Renal pelvis (tissue), 12 donors: Measurements from ENCODE around the gene DPCD. TPM values are rescaled to one million over a fixed set of nuclear protein-coding genes. Genes with fewer than 3 reads are reported as not detected.

Experiments used
- DNase-seq: peaks from one replicate; pipeline ENCODE4 v3.0.0-alpha.2; 2013
- long read RNA-seq, 16 experiments: transcript quantifications; one replicate each; lab custom pipeline, GENCODE V29; 2026
- polyA plus RNA-seq, 3 donors: library from polyadenylated mRNA; unstranded; fragments of 120-200 nt; gene quantifications; one replicate each; pipeline ENCODE4 v1.2.1, GENCODE V29; 2013; ENCODE audit not compliant: insufficient read length in 3 of 3

DPCD gene
- 10 to 100 TPM; 44.5 to 47.6 (median 45.6) TPM for polyA plus RNA-seq
- long read RNA-seq, donor 1, transcript DPCD-202 (6 exons, 858 nt): major isoform, 33 of 33 reads
- long read RNA-seq, donor 1, partial matches to known transcripts: 0 of 33 reads
- long read RNA-seq, donor 1, other reads (novel, unspliced or antisense): 0 of 33 reads
- long read RNA-seq, donor 2, transcript DPCD-202 (6 exons, 858 nt): major isoform, 42 of 78 reads
- long read RNA-seq, donor 2, partial matches to known transcripts: 17 of 78 reads
- long read RNA-seq, donor 2, other reads (novel, unspliced or antisense): 19 of 78 reads
- long read RNA-seq, donor 3, transcript DPCD-202 (6 exons, 858 nt): major isoform, 28 of 34 reads
- long read RNA-seq, donor 3, partial matches to known transcripts: 6 of 34 reads
- long read RNA-seq, donor 3, other reads (novel, unspliced or antisense): 0 of 34 reads
- long read RNA-seq, donor 4, transcript DPCD-202 (6 exons, 858 nt): major isoform, 47 of 47 reads
- long read RNA-seq, donor 4, partial matches to known transcripts: 0 of 47 reads
- long read RNA-seq, donor 4, other reads (novel, unspliced or antisense): 0 of 47 reads
- long read RNA-seq, donor 5, transcript DPCD-202 (6 exons, 858 nt): major isoform, 17 of 17 reads
- long read RNA-seq, donor 5, partial matches to known transcripts: 0 of 17 reads
- long read RNA-seq, donor 5, other reads (novel, unspliced or antisense): 0 of 17 reads
- long read RNA-seq, donor 6, transcript DPCD-202 (6 exons, 858 nt): major isoform, 34 of 49 reads
- long read RNA-seq, donor 6, partial matches to known transcripts: 14 of 49 reads
- long read RNA-seq, donor 6, other reads (novel, unspliced or antisense): 0 of 49 reads
- long read RNA-seq, donor 7, transcript DPCD-202 (6 exons, 858 nt): major isoform, 31 of 39 reads
- long read RNA-seq, donor 7, partial matches to known transcripts: 8 of 39 reads
- long read RNA-seq, donor 7, other reads (novel, unspliced or antisense): 0 of 39 reads
- long read RNA-seq, donor 8, partial matches to known transcripts: 0 of 4 reads
- long read RNA-seq, donor 8, other reads (novel, unspliced or antisense): 0 of 4 reads
- long read RNA-seq, donor 9, transcript DPCD-202 (6 exons, 858 nt): major isoform, 45 of 51 reads
- long read RNA-seq, donor 9, partial matches to known transcripts: 0 of 51 reads
- long read RNA-seq, donor 9, other reads (novel, unspliced or antisense): 5 of 51 reads
- long read RNA-seq, donor 10, transcript DPCD-202 (6 exons, 858 nt): major isoform, 34 of 68 reads
- long read RNA-seq, donor 10, partial matches to known transcripts: 22 of 68 reads
- long read RNA-seq, donor 10, other reads (novel, unspliced or antisense): 12 of 68 reads
- long read RNA-seq, donor 11, transcript DPCD-202 (6 exons, 858 nt): major isoform, 21 of 21 reads
- long read RNA-seq, donor 11, partial matches to known transcripts: 0 of 21 reads
- long read RNA-seq, donor 11, other reads (novel, unspliced or antisense): 0 of 21 reads
- long read RNA-seq, donor 12, transcript DPCD-202 (6 exons, 858 nt): major isoform, 35 of 98 reads
- long read RNA-seq, donor 12, partial matches to known transcripts: 26 of 98 reads
- long read RNA-seq, donor 12, other reads (novel, unspliced or antisense): 36 of 98 reads
- long read RNA-seq, donor 13, transcript DPCD-202 (6 exons, 858 nt): major isoform, 25 of 25 reads
- long read RNA-seq, donor 13, partial matches to known transcripts: 0 of 25 reads
- long read RNA-seq, donor 13, other reads (novel, unspliced or antisense): 0 of 25 reads
- long read RNA-seq, donor 14: 0 reads
- long read RNA-seq, donor 15, transcript DPCD-202 (6 exons, 858 nt): major isoform, 31 of 37 reads
- long read RNA-seq, donor 15, partial matches to known transcripts: 5 of 37 reads
- long read RNA-seq, donor 15, other reads (novel, unspliced or antisense): 0 of 37 reads
- long read RNA-seq, donor 16, transcript DPCD-202 (6 exons, 858 nt): major isoform, 36 of 41 reads
- long read RNA-seq, donor 16, partial matches to known transcripts: 5 of 41 reads
- long read RNA-seq, donor 16, other reads (novel, unspliced or antisense): 0 of 41 reads

GRCh38 chr10:101587725-101588653 lies at the start of gene DPCD, which contains the start of gene POLL:
Gene DPCD (plus strand): TSS chr10:101588321. CDS start chr10:101588337, 16 bp downstream.
Gene POLL (minus strand): TSS chr10:101588257. CDS start chr10:101587360, 897 bp downstream.
- peak; percentile 97 for DNase-seq

DNA sequence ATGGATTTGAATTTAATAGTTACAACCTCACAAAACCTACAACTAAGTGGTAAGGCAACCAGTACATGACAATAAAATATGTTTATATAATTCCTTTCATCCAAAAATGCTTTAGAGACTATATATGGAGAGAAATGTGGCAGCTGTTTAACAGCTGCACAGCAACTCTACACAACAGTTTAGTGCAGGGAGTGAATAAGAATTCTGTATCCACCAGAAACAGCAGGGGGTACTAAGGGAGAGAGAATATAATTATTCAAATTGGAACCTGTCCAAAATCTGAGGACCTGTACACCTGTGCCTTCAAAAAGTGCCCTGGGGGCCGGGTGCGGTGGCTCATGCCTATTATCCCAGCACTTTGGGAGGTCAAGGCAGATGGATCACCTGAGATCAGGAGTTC lies 49.7 kb upstream of the DPCD start:
- peak; percentile 33 for DNase-seq

DNA sequence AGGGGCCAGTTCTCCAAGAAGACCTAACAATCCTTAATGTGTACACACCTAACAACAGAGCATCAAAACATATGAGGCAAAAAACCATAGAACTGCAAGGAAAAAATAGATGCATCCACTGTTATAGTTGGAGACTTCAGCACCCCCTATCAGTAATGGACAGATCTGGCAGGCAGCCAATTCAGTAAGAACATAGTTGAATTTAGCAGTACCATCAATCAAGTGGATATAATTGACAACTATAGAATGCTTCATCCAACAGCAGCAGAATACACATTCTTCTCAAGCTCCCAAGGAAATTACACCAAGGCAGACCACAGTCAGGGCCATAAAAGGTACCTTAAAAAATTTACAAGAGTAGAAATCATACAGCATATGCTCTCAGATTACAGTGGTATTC lies 42.2 kb upstream of the DPCD start:
- no peak for DNase-seq

GRCh38 chr10:101550965-101551364 lies 37.2 kb upstream of the DPCD start:
- no peak for DNase-seq

- no peak for DNase-seq
These were observed 35.7 kb upstream of the DPCD start for GRCh38 chr10:101552442-101552841.

- no peak for DNase-seq
These were observed 30.6 kb upstream of the DPCD start for GRCh38 chr10:101557541-101557940.

GRCh38 chr10:101558204-101558603 lies 29.9 kb upstream of the DPCD start:
- DNase-seq: no peak

DNA sequence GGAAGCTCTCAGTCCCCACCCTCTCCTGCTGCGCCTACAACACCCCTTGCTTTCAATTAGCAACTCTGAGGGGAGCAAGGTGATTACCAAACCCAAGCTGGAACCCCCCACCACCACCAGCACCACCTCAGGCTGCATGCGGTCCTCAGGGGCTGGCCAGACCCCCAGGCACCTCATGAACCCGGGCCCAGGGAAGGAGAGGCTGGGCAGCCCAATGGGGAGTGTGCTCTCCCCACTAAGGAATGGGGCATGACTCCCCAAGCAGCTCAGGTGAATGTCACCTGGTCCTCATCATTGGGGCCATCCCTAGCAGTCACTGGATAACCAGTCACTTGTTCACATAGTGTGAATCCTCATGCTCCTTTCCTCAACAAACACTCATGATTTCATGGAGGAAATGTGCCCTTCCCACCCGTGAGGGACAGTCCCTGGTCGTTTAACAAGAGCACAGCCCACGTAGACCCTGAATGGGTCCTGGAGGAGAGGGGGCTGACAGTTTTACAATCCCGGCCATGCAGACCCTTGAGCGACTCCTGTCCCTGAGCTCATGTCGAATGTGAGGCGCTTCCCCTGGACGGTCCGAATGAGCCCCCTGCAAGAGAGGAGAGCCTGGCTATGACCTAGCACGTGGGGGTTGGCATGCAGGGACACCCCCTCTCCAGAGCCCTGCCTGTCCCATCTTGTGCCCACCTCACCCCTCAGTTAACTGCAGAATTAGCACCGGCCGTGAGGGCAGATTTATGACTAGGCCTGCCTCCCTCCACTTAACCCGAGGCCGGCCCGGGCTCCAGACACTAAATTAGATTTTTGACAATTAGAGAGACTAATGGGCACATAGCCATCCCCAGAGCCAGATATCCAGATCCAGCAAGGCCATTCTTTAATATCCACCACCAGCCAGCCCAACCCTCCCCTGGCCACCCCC lies 29.2 kb upstream of the DPCD start:
- DNase-seq: no peak

DNA sequence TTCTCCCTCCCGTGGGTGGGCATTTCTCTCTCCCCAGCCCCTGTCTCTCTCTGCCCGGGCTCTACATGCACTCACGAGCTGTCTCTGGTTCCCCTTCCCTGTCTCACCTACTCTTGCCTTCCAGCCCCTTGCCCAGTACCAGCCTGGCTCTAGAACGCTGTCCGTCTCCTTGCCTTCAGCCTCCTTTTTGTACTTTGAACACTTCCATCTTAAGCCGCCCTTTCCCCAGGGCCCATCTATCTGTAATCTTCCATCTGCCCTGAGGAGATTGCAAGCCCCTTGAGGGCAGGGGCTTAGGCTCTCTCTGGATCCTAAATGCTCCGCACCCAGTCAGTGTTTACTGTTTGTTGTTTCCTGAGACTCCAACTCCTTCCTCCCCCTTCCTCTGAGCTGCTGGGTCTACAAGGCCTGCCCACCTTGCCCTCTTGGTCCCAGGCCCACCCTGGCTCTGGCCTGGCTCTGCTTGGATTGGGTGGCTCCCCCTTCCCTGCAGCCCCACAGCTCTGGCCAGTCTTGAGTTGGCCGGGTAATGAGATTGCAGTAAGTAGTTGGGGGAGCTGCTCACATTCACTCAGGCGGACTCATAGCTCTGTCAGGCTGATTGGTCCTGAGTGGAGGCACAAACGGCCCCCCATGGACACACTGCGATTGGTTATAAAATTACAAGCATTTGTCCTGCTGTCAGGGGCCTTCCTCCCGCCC lies 28.4 kb upstream of the DPCD start:
- DNase-seq: no peak

- DNase-seq: no peak
These were observed 27.6 kb upstream of the DPCD start for GRCh38 chr10:101560298-101561067.

- DNase-seq: no peak
These were observed 26.8 kb upstream of the DPCD start for GRCh38 chr10:101561068-101561915.

DNA sequence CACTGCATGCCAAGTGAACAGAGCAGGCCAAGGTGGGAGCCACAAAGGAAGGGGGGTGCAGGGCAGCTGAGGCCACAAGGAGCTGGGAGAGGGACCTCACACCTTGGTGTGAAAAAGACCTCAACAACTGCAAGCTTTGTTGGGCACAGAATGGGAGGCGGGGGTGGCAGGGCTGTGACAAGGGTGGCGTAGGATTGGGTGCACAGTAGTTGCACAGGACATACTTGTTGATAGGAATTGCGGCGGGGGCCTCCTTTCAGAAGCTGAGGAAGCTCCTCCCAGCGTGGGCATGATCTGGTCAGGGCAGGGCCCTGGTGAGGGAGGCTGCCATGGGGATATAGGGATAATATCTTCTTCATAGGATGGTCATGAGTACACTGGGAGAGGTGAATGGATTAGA lies 25.9 kb upstream of the DPCD start:
- DNase-seq: no peak

GRCh38 chr10:101563007-101563406 lies 25.1 kb upstream of the DPCD start:
- no peak for DNase-seq

GRCh38 chr10:101563497-101564040 lies 24.6 kb upstream of the DPCD start:
- DNase-seq: no peak

GRCh38 chr10:101564490-101564991 lies 23.6 kb upstream of the DPCD start:
- DNase-seq: no peak
